ENCODE measurements around the gene PCNX1.

DNA sequence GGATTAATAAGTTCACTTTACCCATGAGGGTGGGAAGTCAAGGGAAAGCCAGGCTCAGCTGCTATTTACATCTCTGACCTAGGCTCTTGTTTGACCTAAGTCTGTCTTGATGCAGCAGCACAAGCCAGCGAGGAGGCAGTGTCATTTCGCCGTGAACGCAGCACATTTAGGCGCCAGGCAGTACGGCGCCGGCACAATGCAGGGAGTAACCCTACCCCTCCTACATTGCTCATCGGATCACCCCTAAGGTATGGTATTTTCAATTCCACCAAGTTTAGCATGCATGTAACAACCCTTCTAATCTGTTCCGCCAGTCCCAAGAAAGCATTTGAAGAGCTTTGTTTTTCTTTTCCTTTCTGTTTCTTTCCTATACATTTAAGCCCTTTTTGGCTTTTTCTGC lies 81.2 kb downstream of the PCNX1 start:
- no peak for TF ChIP-seq EGR1 (IDR thresholded peaks at IDR 0.05)
- TF ChIP-seq CEBPB (IDR thresholded peaks at IDR 0.05): no peak
- no peak for TF ChIP-seq TCF12 (IDR thresholded peaks at IDR 0.05; ENCODE audit: low read depth)
- TF ChIP-seq RAD21 (IDR thresholded peaks at IDR 0.05; ENCODE audit: low read depth): no peak
- TF ChIP-seq CREB1 (IDR thresholded peaks at IDR 0.05; ENCODE audit: low read depth): no peak
- TF ChIP-seq, protein P1, sequence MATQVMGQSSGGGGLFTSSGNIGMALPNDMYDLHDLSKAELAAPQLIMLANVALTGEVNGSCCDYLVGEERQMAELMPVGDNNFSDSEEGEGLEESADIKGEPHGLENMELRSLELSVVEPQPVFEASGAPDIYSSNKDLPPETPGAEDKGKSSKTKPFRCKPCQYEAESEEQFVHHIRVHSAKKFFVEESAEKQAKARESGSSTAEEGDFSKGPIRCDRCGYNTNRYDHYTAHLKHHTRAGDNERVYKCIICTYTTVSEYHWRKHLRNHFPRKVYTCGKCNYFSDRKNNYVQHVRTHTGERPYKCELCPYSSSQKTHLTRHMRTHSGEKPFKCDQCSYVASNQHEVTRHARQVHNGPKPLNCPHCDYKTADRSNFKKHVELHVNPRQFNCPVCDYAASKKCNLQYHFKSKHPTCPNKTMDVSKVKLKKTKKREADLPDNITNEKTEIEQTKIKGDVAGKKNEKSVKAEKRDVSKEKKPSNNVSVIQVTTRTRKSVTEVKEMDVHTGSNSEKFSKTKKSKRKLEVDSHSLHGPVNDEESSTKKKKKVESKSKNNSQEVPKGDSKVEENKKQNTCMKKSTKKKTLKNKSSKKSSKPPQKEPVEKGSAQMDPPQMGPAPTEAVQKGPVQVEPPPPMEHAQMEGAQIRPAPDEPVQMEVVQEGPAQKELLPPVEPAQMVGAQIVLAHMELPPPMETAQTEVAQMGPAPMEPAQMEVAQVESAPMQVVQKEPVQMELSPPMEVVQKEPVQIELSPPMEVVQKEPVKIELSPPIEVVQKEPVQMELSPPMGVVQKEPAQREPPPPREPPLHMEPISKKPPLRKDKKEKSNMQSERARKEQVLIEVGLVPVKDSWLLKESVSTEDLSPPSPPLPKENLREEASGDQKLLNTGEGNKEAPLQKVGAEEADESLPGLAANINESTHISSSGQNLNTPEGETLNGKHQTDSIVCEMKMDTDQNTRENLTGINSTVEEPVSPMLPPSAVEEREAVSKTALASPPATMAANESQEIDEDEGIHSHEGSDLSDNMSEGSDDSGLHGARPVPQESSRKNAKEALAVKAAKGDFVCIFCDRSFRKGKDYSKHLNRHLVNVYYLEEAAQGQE (IDR thresholded peaks at IDR 0.05; ENCODE audit: low read depth): no peak
- TF ChIP-seq, protein P2, sequence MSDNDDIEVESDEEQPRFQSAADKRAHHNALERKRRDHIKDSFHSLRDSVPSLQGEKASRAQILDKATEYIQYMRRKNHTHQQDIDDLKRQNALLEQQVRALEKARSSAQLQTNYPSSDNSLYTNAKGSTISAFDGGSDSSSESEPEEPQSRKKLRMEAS (IDR thresholded peaks at IDR 0.05): no peak

All from Ishikawa (cell line).